GM12864 (cell line): Measurements from ENCODE around the gene NCOR1.

Source experiments
- DNase-seq: peaks from one replicate; pipeline ENCODE4 v3.0.0-alpha.2; 2011; ENCODE audit warnings: low read depth
- H3K4me3 ChIP-seq: 2 replicates; pipeline ENCODE4 v1.5.1; 2011; ENCODE audit warnings: mild to moderate bottlenecking, low read depth, low read length, control low read depth
- TF ChIP-seq, protein P1 (sequence below): IDR thresholded peaks from 2 replicates; pipeline ENCODE4 v1.5.1; 2011; ENCODE audit warnings: low read depth, mild to moderate bottlenecking, moderate library complexity, low read length, control low read depth, inconsistent platforms; ENCODE audit errors: missing control alignments

Gene NCOR1

DNA sequence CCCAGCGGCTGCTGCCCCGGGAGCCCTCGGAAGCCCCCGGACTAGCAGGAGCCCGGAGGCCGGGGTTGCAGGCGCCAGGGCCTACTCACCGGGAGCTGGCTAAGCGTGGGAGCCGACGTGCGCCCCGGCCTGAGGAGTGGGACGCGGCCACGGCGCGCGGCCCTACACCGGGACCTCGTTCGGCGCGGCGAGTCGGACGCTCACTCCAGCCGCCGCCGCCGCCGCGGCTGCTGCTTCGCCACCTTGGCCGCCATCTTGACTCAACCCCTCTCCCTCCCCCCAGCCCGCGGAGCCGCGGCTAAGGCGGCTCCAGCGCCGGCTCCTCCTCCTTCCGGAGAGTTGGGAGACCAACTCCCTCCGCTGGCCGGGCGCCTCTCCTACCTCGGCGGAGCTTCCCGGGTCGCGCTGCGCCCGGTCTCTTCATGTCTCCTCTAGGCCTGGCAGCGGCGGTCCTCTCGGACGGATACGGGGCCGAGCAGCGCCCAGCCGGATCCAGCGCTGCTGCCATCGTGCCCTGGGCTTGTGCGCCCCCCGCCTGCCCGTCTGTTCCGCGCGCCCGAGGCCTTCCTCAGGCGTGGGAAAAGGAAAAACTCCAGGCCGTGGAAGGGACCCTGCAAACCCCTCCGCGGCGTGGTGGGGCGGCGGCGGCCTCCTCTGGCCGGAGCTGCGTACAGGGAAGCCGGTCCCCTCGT, at the start of gene NCOR1:
TSS of gene NCOR1 (minus strand) at position 262 of the 692 bp plus-strand sequence. CDS start 20,965 bp downstream, outside the sequence.
- TF ChIP-seq, protein P1, sequence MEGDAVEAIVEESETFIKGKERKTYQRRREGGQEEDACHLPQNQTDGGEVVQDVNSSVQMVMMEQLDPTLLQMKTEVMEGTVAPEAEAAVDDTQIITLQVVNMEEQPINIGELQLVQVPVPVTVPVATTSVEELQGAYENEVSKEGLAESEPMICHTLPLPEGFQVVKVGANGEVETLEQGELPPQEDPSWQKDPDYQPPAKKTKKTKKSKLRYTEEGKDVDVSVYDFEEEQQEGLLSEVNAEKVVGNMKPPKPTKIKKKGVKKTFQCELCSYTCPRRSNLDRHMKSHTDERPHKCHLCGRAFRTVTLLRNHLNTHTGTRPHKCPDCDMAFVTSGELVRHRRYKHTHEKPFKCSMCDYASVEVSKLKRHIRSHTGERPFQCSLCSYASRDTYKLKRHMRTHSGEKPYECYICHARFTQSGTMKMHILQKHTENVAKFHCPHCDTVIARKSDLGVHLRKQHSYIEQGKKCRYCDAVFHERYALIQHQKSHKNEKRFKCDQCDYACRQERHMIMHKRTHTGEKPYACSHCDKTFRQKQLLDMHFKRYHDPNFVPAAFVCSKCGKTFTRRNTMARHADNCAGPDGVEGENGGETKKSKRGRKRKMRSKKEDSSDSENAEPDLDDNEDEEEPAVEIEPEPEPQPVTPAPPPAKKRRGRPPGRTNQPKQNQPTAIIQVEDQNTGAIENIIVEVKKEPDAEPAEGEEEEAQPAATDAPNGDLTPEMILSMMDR = peak; percentile 41
- peak; percentile 78 for DNase-seq

DNA sequence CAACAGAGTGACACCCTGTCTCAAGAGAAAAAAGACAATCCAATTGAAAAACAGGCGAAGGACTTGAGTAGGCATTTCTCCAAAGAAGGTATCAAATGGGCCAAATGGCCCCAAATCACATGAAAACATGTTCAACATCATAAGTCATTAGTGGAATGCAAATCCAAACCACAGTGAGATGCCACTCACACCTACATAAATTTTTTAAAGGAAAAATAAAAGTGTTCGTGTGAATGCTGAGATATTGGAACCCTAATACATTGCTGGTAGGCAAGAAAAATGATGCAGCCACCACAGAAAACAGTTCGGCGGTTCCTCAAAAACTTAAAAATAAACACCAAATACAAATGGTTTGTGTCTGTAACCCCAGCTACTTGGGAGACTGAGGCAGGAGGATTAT, 46.9 kb upstream of the NCOR1 start:
- H3K4me3 ChIP-seq = no peak overlapping the region
- TF ChIP-seq, protein P1 = no peak
- DNase-seq = no peak

More for the DNA sequence above, at the start of gene NCOR1:
- H3K4me3 ChIP-seq = peak within 1 kb of the TSS; percentile 95

DNA sequence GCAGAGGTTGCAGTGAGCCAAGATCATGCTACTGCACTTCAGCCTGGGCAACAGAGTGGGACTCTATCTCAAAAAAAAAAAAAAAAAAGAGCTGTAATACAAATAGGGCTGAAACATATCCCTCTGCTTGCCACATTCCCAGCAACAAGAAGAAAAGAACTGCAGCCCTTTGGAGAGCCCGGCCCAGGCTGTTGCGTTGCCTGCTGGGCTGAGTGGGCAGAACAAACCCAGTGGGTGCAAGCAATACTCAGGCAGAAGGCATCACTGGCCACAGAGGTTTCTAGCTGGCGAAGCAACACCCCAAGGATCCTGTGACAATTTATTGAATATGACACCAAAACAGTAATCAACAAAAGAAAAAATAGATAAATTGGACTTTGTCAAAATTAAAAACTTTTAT, 45.7 kb upstream of the NCOR1 start:
- no peak for DNase-seq
- TF ChIP-seq, protein P1 = no peak
- H3K4me3 ChIP-seq = no peak overlapping the region

DNA sequence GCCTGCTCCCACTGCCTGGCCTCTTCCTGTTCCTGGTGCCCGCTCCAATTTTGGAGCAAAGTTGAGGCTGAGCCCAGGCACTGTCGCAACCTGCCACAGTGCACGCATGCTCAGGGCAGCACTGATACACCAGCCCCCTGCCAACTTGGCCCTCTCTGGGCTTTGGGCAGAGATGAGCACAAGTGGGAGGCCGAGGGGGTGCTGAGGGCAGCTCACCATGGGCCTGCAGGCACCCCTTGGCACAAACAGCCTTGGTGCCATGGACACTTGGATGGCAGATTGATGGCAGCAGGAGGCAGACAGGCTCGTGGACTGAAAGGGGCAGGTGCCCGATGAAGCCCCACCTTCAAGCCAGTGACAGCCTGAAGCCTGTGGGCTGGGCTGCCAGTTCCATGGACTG, 44.6 kb upstream of the NCOR1 start:
- H3K4me3 ChIP-seq = no peak overlapping the region
- TF ChIP-seq, protein P1 = no peak
- no peak for DNase-seq

- DNase-seq = no peak
- TF ChIP-seq, protein P1 = no peak
- no peak overlapping the region for H3K4me3 ChIP-seq
These were observed 43.6 kb upstream of the NCOR1 start for GRCh38 chr17:16258901-16259300.

GRCh38 chr17:16255481-16255921, 40.2 kb upstream of the NCOR1 start:
- H3K4me3 ChIP-seq = no peak overlapping the region
- no peak for DNase-seq
- TF ChIP-seq, protein P1 = no peak
